Astrocyte of the spinal cord (primary cell): ENCODE data around the gene WRNIP1.

Experiments used
- DNase-seq: peaks from one replicate; pipeline ENCODE4 v3.0.0; 2011; ENCODE audit warnings: low read depth, low spot score
- H3K4me3 ChIP-seq: 2 replicates; pipeline ENCODE4 v1.5.1; 2011; ENCODE audit warnings: low read depth, mild to moderate bottlenecking, low read length, moderate library complexity
- CTCF ChIP-seq: IDR thresholded peaks from 2 replicates; pipeline ENCODE4 v1.5.1; 2012; ENCODE audit warnings: low read depth, mild to moderate bottlenecking, low read length, inconsistent platforms
- in situ Hi-C: cut with HindIII; loops from 2 replicates; pipeline ENCODE4 v1.10.0; 2017; ENCODE audit warnings: low sequenced_read_pairs

The WRNIP1 gene

GRCh38 chr6:2739335-2739734 lies 25.9 kb upstream of the WRNIP1 start:
- DNase-seq, result peak; percentile 66
- in situ Hi-C loops, result no loop called here
- TF ChIP-seq CTCF, result no peak

GRCh38 chr6:2740581-2740980 lies 24.6 kb upstream of the WRNIP1 start:
- no peak overlapping the region for H3K4me3 ChIP-seq
- TF ChIP-seq CTCF, result no peak
- no peak for DNase-seq
- in situ Hi-C loops, result no loop called here

More at GRCh38 chr6:2739335-2739734, 25.9 kb upstream of the WRNIP1 start:
- H3K4me3 ChIP-seq, result no peak overlapping the region

- in situ Hi-C loops, result no loop called here
- no peak for TF ChIP-seq CTCF
- H3K4me3 ChIP-seq, result no peak overlapping the region
- no peak for DNase-seq
Observed at GRCh38 chr6:2741756-2742155, 23.4 kb upstream of the WRNIP1 start.

GRCh38 chr6:2743280-2744208 lies 21.6 kb upstream of the WRNIP1 start:
- no peak for TF ChIP-seq CTCF
- no peak for DNase-seq
- in situ Hi-C loops, result no loop called here
- H3K4me3 ChIP-seq, result no peak overlapping the region

- peak; percentile 46 for TF ChIP-seq CTCF
- no peak overlapping the region for H3K4me3 ChIP-seq
- DNase-seq, result no peak
- in situ Hi-C loops, result no loop called here
Observed at GRCh38 chr6:2744209-2744771, 20.9 kb upstream of the WRNIP1 start.

GRCh38 chr6:2744778-2745177 lies 20.4 kb upstream of the WRNIP1 start:
- in situ Hi-C loops, result no loop called here
- H3K4me3 ChIP-seq, result no peak overlapping the region
- no peak for DNase-seq
- TF ChIP-seq CTCF, result no peak
